ENCODE results near the gene OPCML.

The OPCML gene

DNA sequence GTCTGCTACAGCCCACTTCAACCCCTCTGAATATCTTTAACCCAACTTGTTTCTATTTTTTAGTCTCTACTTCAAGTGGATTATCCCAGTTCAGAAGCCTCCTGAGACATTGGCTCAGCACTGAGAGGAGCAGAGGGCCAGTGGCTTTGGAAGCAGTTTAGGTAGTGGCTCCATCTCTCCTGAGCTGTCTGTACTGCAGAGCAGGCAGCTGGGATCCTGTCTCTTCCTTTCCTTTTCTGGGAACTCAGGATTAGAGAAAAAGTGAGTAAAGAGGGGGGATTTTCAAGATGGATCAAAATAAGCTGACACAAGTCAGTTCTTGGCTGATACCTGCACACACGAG, 512.0 kb downstream of the OPCML start:
- no peak overlapping the region for H3K27ac ChIP-seq
- ChIA-PET CTCF (no interaction called here), POLR2A (ENCODE audit: low non-redundant PET) (no interaction called here)
- TF ChIP-seq, protein P1, sequence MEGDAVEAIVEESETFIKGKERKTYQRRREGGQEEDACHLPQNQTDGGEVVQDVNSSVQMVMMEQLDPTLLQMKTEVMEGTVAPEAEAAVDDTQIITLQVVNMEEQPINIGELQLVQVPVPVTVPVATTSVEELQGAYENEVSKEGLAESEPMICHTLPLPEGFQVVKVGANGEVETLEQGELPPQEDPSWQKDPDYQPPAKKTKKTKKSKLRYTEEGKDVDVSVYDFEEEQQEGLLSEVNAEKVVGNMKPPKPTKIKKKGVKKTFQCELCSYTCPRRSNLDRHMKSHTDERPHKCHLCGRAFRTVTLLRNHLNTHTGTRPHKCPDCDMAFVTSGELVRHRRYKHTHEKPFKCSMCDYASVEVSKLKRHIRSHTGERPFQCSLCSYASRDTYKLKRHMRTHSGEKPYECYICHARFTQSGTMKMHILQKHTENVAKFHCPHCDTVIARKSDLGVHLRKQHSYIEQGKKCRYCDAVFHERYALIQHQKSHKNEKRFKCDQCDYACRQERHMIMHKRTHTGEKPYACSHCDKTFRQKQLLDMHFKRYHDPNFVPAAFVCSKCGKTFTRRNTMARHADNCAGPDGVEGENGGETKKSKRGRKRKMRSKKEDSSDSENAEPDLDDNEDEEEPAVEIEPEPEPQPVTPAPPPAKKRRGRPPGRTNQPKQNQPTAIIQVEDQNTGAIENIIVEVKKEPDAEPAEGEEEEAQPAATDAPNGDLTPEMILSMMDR (conservative IDR thresholded peaks at IDR 0.05; ENCODE audit: low read depth) = no peak
- DNase-seq (ENCODE audit: low spot score) = no peak

- POLR2A ChIA-PET (ENCODE audit: low non-redundant PET) = no interaction called here
- H3K27ac ChIP-seq = no peak overlapping the region
- CTCF ChIA-PET = no interaction called here
- TF ChIP-seq, protein P1 (conservative IDR thresholded peaks at IDR 0.05; ENCODE audit: low read depth) = no peak
- DNase-seq (ENCODE audit: low spot score) = no peak
These were observed 512.5 kb downstream of the OPCML start for GRCh38 chr11:133019545-133020371.

DNA sequence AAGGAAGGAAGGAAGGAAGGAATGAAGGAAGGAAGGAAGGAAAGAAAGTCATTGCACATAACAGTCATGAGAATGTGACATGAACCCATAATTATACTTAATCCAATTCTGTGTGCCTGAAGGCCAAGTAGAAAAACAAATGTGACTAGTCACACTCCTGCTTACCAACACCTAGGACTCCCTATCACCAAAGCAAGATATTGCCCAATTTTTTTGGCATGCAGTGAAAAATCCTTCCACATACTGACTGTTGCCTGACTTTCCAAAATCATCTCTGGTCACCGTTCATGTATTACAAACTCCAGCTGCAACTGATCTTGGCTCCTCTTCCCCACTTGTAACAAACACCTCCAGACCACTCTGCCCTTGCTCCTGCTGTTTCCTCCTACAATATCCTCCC, 516.8 kb downstream of the OPCML start:
- ChIA-PET POLR2A (ENCODE audit: low non-redundant PET) (no interaction called here), CTCF (no interaction called here)
- no peak for DNase-seq (ENCODE audit: low spot score)
- TF ChIP-seq, protein P1 (conservative IDR thresholded peaks at IDR 0.05; ENCODE audit: low read depth) = no peak
- H3K27ac ChIP-seq = no peak overlapping the region

DNA sequence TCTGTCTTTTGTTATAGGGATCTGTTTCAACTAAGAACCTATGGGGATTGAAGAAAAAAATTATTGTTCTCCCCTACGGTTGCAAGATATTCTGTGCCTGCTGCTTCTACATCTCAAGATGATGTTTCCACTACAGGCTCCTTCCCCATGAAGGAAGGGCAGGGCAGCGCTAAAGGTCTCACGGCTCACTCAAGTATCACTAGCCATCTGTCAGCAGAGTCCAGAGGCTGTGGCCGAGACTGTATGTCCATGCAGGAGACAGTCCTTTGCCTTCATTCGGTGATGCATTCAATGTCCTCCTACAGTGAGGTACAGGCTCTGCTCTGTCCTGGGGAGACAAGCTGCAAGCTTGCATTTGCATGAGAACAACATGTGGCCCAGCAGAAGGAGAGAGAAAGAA, 518.0 kb downstream of the OPCML start:
- TF ChIP-seq, protein P1 (conservative IDR thresholded peaks at IDR 0.05; ENCODE audit: low read depth) = no peak
- H3K27ac ChIP-seq = no peak overlapping the region
- CTCF ChIA-PET = no interaction called here
- DNase-seq (ENCODE audit: low spot score) = no peak
- POLR2A ChIA-PET (ENCODE audit: low non-redundant PET) = no interaction called here

GRCh38 chr11:133012803-133013202, 519.5 kb downstream of the OPCML start:
- TF ChIP-seq, protein P1 (conservative IDR thresholded peaks at IDR 0.05; ENCODE audit: low read depth) = no peak
- no peak overlapping the region for H3K27ac ChIP-seq
- no peak for DNase-seq (ENCODE audit: low spot score)
- ChIA-PET CTCF (no interaction called here), POLR2A (ENCODE audit: low non-redundant PET) (no interaction called here)

DNA sequence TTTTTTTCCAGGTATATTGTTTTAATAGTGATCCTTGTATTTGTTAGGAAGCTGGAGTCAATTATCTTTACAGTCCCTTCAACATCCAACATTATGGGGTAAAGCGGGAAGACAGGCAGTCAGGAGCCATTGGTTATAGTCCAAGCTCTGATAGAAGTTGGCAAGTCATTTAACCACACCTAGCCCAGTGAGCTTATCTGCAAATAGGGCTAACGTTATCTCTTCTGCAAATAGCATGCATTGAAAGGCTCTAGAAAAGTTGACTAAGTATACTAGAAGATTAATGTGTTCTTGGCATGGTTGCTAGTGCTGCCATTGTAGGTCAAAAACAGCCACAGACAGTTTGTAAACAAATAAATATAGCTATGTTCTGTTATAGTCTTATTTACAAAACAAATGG, 520.7 kb downstream of the OPCML start:
- H3K27ac ChIP-seq = no peak overlapping the region
- CTCF ChIA-PET = no interaction called here
- TF ChIP-seq, protein P1 (conservative IDR thresholded peaks at IDR 0.05; ENCODE audit: low read depth) = no peak
- POLR2A ChIA-PET (ENCODE audit: low non-redundant PET) = interaction anchor here (0.7 kb wide), 1 partner anchor 126 kb away, joined by 3 read pairs; no protein-coding TSS in a partner anchor
- DNase-seq (ENCODE audit: low spot score) = no peak
